GM19455 (cell line): ENCODE results near the gene C1QL2.
A peak's percentile ranks its signal among the peaks of the same experiment; 100 is the strongest.

Experiments
- ATAC-seq: cut with Tn5 transposase; IDR thresholded peaks from one replicate; pipeline ENCODE4 v1.9.1; 2021; ENCODE audit not compliant: unreplicated experiment

C1QL2 gene

DNA sequence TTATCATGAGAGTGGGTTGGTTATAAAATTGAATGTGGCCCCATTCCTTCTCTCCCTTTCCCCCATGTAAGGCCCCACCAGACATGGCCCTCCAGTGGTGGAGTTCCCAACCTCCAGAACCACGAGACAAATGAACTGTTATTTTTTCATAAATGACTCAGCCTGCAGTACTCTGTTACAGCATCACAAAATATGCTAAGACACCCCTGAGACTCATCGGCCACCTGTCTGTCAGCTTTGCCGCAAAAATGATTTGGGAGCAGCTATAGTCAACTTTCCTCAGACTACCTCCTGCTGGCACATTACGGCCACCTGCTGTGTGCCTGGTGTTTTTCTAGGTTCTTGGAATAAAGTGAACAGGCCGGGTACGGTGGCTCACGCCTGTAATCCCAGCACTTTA, 21.4 kb upstream of the C1QL2 start:
- no peak for ATAC-seq

DNA sequence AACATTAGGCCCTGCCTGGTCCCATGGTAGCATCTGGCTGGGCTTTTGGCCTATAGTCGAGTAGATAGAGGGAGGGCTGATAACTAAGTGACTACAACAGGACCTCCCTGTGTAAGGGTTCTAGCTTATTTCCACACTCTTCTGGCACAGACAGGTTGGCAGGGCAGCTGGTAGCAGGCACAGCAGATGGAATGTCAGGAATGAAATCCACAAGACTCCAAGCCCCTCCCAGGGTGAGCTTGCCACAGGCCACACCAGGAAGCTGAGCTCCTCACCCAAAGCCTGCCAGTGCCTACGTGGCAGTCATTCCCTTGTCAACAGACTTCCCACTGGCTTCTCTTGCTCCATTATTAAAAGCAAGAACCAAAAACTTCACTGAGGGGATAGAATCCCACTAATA, 20.7 kb upstream of the C1QL2 start:
- ATAC-seq = no peak

DNA sequence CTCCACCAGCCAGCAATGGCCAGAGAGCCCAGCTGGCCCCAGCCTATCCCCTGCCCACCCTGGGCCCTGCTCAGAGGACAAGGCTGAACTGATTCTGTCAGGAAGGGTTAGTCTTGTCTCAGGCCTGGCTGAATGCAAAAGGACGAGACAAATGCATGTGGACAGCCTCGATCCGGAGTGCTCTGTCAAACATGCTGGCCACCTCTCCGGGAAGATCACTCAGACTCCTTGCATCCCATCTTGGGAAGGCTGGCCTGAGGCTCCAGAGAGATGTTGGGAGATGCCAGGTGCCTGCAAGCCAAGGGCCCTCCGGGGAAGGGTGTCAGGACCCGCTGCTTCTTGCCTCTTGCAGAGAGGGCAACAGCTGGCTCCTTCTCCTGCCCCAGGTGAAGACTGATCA, 20.2 kb upstream of the C1QL2 start:
- ATAC-seq = no peak

DNA sequence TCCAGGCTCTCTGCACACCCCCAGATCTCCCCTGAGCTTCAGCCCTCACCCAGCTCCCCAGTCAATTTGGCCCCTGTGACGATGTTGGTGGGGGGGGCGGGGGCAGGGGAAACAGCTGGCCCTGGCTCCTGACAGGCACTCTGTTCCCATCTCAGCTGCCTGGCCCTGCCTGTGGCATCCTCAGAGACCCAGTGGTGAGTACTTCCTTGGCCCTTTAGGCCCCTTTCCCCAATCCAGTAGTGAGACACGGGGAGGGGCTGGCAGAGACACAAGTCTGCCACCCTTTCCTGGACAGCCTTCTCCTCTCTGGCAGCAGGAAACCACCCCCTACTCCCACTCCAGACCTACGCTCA, 19.3 kb upstream of the C1QL2 start:
- no peak for ATAC-seq

DNA sequence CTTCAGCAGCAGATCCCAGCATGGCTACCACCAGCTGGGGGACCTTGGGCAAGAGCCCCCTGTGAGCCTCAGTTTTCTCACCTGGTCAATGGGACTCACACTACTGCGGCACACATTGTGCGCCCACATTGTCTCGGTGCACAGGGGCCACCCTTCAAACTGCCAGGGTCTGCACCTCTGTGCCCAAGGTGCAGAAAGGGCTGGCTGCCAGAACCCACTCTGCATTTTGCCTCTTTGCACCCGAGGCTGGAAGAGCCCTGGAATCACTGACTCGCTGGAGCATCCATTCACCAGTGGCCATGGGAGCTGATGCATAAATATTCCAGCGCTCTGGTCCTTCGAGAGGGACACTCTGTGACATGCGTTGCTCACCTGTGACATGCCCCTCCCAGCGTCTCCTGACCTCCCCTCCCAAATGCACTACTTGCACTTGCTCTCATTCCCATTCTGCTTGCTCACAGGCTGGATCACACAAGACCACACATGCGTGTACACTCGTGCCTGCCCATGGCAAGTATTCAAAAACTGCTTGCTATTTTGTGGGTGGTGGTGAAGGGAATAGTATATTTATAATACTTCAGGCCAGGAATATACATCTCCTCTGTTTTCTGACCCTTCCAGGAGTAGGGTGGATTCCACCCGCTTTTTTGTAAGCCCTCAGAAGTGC, 18.8 kb upstream of the C1QL2 start:
- ATAC-seq = no peak

DNA sequence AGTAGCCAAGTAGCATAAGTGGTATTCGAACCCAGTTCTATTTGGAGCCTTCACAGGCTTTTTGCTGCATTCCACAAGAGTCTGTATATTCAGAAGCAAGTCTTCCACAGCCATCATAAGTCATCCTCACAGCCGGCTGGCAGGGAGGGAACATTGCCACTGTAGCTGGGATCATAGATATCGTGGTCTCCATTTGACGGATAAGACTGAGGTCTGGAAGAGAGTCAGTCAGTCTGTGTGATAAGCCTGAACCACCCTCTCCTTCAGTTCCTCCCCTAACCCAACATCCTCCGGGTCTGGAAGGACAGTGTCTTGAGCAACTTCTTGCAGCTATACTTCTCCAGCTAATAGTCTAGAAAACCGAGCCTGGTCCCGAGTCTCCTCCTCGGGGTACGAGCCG, 17.0 kb upstream of the C1QL2 start:
- ATAC-seq = no peak

DNA sequence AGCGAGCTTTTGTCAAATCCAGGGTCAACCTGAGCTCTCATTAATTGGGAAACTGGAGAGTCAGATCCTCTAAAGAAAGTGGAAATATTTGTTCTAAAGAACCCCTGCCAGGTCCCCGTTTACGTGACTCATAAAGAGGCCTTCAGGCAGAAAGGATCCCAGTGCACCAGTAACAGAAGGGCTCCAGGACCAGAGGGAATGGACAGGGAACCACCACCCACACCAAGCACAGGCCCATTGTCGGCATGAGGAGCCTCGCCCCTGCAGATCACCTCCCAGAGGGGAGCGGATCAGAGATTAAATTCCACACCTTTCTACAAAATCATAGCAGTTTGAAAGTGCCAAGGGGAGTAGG, 16.4 kb upstream of the C1QL2 start:
- no peak for ATAC-seq

DNA sequence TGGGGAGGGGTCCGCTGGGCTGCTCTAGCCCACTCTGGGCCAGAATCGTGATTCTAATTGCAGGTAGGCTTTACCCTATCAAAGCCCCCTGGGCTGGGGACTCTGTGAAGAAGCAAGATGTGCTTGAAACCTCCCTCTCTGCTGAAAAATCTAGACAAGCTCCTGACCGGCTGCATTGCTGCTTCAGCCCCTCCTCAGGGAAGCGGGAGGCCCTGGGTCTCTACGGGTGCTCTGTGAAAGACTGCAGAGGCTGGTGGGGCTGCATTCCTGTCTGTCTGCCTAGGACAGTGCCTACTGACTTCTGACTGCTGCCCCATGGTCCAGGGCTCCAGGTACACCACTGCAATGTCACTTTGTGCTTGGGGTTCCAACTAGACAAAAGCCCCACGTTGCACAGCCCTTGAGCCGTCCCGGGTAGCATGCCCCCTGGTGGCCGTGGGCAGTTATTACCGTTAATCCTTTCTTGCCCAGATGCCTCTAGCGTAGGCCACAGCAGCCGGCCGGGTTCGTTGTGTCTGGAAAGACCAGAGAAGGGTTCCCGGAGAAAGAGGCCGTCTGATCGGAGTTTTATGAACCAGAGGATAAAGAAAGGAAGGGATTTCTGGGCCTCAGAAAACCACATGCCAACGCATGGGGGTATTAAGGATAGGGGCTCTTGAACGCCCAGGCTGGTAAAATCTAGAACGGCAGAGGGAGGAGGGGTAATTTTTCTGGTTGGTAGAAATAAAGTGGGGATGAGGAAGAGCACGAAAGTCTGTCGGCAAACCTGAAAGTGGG, 15.9 kb upstream of the C1QL2 start:
- peak; percentile 77 for ATAC-seq

DNA sequence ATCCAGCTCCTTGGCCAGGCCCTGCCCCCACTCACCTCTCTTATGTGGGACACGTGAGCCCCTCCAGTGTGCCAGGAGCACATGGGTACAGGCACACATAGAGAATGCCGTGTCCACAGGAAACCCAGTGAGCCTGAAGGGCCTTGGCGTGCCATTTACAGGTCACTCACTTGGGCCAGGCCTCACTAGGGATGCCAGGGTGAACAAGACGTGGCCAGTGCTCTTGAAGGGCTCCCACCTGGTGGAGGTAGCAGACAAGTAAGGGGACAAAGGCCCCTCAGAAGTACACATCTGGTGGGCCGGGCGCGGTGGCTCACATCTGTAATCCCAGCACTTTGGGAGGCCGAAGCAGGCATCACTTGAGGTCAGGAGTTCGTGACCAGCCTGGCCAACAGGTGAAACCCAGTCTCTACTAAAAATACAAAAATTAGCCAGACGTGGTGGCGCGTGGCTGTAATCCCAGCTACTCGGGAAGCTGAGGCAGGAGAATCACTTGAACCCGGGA, 15.1 kb upstream of the C1QL2 start:
- no peak for ATAC-seq

DNA sequence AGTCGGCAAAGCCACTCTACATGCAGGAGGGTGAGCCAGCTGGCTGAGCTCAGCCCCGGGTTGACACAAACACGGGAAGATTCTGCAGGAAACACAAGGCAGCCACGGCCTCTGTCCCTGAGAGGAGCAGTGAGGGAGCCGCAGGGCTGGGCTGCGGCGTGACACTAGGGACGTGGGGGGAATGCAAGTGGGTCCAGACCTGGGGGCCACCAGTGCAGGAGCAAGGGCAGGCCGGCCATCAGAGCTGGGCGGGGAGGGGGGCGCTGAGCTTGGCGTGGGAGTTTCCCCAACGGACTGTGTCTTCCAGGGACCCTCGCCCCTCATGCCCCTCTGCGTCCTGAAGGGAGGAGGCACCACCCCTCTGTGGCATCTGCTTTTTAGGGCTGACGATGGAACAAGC, 12.0 kb upstream of the C1QL2 start:
- ATAC-seq = no peak

DNA sequence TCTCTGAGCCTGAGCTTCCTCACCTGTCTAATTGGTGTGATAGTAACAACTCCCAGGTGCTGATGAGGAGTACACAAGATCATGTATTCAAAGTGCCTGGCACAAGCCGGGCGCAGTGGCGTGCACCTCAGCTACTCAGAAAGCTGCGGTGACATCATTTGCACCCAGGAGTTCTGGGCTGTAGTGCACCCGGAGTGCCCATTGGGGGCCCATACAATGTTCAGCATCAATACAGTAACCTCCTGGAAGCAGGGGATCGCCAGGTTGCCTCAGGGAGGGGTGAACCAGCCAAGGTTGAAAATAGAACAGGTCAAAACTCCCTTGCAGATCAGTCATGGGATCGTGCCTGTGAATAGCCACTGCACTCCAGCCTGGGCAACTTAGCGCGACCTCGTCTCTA, 11.2 kb upstream of the C1QL2 start:
- ATAC-seq = no peak

DNA sequence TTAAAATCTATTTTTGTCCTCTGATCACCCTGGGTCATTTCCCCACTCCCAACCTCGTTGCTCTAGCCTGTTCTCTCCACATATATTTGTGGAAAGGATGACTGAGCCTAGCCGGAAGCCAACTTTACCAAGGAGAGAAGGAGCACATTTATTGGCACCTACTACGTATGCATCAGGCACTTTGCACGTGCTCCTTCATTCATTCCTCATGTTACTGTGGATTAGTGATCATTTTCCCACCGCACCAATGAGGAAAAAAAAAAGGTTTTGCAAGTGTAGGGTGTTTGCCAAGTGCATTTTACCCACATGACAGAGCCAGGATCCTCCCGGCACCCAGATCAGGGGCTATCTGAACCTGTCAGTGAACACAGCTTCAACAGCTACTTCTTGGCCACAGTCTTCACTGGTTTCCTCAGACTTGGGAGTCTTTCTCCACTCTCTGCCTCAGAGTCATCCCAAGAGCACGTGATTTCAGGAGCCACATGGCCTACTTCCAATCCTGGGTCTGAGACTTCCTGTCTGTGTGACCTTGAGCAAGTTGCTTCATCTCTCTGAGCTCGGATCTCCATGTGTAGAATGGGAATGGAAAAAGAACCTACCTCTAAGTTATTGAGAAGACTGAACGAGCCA, 1.9 kb upstream of the C1QL2 start:
- ATAC-seq = no peak

DNA sequence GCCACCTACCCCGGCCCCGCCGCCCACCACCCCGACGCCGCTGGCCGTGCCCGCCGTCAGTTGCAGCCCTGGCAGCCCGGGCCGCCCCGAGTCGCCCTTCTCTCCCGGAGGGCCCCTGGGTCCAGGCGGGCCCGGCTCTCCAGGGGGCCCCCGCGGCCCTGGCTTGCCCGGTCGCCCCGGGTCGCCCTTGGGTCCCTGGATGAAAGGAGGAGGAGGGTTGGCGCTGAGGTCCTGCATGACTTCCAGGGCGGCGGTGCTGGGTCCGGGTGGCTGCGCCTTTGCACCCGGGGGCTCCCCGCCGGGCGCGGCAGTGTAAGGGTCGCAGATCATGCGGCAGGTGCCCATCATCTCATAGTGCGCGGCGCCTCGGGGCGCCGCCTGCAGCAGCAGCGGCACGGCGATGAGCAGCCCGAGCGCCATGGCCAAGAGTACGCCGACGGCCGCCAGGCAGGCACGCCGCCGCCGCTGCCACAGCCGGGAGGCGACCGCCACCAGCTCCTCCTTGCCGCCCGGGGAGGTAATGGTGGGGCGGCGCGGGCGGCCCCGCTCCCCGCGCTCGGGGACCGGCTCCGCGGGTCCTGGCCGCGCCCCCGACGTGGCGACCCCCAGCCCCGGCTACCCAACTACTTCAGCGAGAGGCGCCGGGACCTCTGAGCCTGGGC, 570 bp downstream of the C1QL2 start:
- ATAC-seq = no peak

DNA sequence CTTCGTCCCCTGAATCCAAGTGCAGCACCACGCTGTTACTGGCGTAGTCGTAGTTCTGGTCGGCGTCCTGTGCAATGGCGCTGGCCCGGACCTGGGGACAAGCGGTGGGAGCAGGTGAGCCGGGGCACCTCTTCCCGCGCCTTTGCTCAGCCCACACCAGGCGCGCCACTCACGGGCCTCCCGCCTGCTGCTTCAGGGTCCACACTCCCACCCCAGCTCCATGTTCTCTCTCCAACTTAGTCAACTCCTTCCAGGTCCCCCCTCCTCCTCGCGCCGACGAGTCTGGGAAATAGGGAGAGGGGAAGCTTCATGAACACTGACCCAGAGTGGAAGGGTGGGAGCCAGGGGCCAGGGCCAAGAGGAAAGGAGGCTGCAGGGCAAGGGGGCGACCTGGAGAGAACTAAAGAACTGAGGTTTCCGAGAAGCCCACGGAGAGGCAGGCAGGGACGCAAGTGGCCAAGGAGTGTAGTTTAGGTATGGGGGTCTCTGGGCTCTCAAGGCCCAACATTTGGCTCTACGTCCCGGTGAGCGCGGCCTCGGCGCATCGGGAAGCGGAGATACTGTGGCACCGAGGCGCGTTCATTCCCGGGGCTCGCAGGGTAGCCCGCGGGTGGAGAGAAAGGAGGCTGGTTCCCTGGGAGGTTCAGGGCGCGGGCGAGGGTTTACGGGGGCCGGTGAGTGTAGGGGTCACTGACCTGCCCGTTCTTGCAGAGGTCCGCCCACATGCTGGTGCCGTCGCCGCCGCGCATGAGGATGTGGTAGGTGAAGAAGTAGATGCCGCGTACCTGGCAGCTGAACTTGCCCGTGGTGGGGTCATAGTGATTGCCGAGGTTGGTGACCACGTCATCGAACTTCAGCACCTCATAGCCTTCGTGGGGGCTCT, 1.4 kb downstream of the C1QL2 start:
- no peak for ATAC-seq

DNA sequence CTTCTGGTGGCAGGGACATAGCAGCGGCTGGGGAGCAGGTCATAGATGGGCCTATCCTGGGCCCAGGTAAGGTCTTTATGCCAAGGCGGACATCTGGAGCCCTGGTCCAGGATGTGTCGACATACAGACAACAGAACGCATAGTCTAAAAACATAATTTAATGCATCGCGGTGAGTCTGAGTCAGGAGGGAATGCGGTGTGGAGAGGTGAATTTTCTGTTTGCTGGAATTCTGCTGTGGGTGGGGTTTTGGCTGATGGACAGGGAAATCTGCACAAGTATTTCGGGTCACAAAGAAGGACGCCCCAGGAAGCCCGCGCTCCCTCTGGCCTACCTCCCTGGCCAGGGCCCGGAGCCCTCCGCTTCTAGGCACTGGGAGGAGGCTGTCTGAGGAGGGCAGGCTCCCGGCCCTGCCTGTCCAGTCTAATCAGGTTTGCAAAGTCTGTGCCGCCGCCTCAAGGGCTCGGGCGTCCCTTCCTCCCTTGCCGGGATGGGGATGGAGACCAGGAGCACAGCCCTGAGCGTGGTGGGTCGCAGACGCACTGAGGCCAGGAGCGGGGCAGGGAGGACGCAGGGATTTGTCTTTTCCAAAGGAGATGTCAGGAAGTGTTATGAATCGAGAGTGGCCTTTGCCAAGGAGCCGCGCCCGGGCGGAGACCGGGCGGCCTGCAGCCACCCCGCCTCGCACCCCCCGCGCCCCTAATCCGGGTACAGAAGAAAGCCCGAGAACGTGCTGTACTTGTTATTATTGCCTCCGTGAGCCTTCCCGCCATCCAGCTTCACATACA, 2.3 kb downstream of the C1QL2 start:
- ATAC-seq = no peak

DNA sequence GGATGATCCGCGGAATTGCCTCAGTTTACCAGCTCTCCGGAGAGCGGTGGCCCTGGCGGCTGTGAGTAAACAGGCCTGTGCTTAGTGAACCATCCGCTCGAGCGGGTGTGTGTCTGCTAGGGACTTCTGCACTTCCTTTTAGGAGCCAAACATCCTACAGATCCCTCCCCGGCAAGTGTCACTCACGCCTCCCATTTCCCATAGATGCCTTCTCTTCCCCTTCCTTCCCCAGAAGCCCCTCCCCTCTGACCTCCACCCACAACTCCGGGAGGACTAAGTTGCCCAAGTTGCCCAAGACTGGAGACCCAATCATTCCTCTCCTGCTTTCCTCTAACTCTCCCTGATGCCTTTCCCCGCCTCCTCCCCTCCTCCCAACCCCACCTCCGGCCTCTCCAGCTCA, 2.9 kb downstream of the C1QL2 start:
- ATAC-seq = no peak

DNA sequence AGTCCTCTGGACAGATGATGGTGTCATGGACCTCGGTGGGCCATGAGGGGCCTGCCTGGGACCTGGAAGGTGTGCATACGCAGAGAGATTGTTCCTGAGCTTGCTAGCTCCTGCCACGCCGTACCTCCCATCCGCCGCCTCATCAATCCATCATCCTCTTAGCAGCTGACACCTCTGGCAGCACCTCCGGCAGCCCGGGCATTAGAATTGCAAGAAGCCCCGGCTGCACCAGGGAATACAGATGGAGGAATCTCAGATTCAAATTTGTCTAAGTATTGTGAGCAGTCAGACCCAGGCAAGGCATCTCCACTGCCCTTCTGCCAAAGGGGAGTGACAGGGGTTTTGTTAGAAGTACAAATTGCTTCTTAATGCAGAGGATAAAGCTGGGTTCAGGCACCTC, 4.5 kb downstream of the C1QL2 start:
- no peak for ATAC-seq

DNA sequence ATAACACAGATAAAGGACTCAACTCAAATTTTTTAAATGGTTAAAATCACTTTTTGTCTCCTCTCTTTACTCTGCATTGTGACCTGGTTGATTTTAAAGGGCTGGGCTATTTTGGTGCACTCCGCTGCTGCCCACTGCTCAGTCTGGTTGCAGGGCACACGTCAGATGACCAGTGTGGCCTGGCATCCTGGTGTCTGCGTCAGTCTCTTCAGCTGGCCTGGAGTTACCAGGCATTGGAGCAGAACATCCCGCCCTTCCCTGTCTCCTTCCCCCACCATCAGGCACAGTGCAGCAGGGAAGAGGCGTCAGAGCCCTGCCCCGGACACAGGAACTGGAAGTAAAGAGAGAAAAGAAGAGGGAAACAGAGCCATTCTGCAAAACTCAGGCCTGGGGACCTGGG, 8.9 kb downstream of the C1QL2 start:
- no peak for ATAC-seq

DNA sequence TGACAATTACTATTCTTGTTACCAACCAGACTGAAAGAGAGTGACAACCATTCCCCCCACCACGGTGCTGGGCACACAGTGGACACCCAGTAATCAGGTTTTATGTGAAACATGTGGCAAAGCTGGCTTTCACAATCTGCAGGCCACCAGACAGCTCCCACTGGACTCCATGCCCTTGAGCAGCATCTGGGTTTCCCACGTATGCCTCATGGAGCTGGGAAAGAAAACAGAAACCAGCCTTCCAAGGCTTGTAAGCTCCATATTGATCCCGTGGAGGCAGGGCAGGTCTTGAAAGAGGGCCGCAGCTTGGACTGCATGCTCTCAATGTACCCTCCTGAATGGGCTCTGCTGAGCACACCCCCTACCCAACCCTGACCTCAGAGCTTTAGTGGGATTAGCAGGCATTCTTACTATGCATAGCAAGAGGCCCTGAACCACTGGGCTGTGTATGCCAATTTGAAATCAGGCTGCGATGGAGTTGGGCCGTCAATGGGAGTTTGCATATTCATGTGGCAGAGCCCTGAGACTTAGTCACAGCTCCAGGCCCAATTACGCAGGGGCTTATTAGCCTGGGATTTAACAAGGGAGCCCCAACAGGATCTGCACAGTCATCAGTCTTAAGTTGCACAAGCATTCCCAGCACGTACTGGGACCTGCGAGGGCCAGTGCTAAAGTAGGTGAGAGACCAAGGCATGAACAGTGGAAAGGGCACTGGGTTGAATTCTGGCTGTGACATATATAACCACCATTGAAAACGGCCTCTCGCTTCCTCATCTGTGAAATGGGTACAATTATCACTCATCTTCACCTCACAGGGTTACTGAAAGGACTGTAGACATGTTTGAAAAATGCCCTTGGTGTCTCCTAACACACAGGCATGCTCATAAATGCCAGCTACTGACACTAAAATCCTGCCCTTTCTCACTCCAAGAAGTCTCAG, 10.5 kb downstream of the C1QL2 start:
- ATAC-seq = no peak
